Measurements from ENCODE around the gene PDE2A.

PDE2A gene

DNA sequence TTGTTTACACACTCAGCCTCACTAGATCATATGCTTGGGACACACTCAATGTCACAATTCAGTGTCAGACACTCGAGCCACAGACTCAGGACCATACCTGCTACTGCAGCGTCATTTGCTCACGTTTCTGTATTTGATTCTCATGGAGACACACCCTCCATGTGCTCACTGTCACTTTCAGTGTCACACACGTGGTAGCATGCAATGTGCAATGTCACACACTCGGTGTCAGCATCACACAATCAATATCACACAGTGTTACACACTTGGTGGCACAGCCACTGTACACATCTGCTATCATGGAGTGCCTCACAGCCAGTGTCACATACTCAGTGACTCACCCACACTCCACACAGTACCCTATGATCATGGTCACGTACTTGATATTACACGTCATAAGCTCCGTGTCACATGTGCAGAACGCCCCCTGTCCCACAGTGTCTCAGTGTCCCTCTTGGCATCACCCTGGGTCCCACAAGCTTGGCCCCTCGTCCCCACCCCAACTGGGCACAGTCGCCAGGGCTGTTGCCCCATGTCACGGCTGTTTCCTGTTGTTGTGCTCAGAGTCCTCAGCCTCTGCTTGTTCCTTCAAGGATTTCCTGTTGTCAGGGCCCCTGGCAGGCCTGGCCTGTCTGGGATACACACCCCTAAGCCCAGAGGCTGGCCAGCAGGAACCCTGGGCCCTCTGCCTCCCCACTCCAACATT lies 49.6 kb downstream of the PDE2A start:
- no peak for DNase-seq (ENCODE audit: low read depth, low spot score)
- H3K27ac ChIP-seq, result no peak overlapping the region

DNA sequence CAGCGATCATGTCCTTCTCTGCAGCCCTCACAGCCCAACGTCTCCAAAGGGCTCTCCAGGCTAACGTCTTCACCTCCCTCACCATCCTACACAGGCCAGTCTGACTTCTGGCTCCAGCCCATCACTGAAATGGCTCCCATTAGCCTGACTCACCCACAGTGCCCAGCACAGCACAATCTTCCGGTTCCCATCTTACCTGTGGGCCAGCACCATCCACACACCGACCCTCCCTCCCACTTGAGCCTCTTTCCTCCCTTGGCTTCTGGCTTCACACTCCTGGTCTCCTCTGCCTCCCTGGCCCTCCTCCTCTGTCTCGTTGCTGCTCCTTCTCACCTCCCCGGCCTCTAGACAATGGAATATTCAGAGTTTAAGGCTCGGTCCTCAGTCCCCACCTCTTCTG lies 51.2 kb downstream of the PDE2A start:
- no peak overlapping the region for H3K27ac ChIP-seq
- no peak for DNase-seq (ENCODE audit: low read depth, low spot score)

DNA sequence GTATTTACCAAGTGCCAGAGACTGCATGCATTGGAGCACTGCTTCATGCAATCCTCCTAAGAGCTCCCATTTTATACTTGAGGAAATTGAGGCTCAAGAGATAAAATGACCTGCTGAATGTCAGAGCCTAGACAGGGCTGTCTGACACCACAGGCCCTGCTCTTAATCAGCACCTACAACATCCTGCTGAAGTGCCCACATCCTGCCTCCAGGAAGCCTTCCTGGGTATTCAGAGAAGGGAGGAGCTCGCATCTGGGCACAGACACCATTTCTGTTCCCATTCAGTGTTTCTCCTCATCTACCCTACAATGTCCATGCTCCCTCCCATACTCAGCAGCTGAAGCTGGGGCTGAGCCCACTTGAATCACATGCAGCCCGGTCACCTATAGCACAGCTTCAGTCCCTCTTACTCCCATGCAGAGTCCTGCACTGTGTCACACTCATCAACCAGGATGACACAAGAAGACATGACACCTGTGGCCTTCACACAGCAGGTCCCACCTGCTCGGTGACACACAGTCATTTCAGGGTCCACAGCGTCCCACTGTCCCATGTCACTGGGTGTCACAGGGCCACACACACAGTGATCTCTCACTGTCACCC lies 53.1 kb downstream of the PDE2A start:
- H3K27ac ChIP-seq, result no peak overlapping the region
- no peak for DNase-seq (ENCODE audit: low read depth, low spot score)

DNA sequence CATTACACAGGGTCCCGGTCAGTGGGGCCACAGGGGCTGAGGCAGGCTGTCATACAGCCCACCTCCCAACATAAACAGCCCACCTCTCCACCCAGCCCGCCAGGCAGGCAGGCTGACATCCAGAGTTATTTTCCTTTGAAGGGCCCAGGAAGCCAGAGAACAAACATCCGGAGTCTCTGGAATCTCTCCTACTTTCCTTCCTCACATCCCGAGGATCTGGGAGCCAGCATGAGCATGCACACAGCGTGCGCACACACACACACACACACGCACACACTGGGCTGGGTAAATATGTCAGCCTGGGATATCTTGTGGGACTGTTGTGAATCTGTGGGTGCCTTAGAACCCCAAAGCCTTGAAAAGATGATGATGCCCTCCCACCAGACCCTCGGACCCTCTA lies 55.4 kb downstream of the PDE2A start:
- no peak for DNase-seq (ENCODE audit: low read depth, low spot score)
- H3K27ac ChIP-seq, result no peak overlapping the region

DNA sequence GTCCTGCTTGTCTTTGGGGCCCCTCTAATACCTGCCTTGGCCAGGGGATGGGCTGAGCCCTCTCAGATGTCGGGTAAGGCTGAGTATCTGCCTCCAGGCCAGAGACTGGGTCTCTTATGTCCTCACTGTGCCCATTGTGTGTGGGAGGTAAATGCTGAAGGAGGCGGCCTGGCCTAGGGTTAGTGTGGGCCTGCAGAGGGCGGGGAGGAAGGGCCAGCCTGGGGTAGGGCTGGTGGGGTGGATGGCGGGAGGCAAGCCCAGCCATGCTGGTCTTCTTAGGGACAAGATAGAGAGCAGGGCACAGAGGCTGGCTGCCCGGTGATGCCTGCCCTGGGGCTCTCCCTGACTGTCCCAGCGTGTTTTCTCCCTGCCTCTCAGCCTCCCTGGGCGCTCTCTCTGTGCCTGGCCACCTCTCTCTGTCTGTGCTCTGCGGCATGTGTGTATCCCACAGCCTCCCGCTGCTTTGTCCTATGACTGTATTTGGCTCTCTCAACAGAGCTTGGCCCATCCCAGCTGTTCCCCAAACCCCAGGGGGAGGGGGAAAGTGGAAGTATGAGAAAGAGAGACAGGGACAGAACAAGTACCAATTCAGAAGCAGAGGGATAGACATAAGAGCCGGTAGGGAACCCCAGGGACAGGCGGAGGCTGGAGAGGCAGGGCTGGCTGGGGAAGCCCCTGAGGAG lies 57.0 kb downstream of the PDE2A start:
- no peak overlapping the region for H3K27ac ChIP-seq
- DNase-seq (ENCODE audit: low read depth, low spot score), result no peak

DNA sequence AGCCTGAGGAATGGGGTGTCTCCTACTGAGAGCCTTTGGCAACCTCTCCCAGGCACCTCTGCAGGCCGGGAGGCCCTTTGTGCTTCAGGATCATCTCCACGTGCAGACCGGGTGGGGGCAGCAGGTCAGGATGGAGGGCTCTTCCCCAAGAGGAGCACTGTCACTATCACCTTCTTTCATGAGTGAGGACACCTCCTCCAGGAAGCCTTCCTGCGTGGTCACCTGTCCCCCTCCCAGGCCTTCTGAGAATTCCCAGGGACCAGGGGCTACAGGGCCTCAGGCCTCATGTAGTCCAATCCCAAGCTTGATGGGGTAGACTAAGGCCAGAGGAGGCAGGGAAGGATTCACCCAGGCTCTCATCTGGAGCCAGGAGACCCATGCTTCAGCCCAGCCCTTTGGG lies 57.6 kb downstream of the PDE2A start:
- DNase-seq (ENCODE audit: low read depth, low spot score), result no peak
- H3K27ac ChIP-seq, result no peak overlapping the region

DNA sequence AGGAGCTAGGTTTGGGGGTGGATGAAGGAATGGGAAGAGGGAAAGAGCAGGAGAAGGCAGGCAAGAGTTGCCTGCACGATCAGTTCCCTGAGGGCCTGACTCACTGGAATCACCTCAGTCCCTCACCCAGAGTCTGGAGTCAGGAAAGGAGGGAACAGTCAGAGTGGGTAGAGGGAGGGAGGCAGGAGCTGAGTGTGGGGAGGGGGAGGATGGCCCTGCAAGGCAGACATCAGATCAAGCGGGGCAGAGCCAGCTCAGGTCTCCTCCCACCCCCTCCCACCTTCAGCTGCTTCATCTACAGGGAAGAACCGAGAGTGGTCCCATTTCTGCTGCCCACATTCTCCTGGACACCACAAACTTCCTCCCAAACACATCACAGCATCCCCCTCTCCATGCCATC lies 58.9 kb downstream of the PDE2A start:
- no peak for DNase-seq (ENCODE audit: low read depth, low spot score)

DNA sequence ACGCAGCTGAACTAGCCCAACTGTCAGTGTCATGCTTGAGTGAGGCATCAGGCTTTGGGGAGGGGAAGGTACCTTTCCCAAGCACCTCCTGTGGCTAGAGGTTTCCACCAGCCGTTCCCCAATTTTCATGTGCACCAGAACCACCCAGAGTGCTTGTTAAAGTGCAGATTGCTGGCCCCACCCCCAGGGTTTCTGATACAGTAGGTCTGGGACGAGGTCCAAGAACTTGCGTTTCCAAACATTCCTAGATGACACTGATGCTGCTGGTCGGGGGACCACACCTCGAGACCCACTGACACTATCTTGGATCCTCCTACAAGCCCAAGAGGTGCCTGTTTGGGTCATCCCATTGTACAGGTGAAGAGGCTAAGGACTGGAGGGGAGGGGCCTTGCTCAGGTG lies 59.8 kb downstream of the PDE2A start:
- no peak for DNase-seq (ENCODE audit: low read depth, low spot score)
- H3K27ac ChIP-seq, result no peak overlapping the region

More for the DNA sequence above, 58.9 kb downstream of the PDE2A start:
- H3K27ac ChIP-seq, result no peak overlapping the region

DNA sequence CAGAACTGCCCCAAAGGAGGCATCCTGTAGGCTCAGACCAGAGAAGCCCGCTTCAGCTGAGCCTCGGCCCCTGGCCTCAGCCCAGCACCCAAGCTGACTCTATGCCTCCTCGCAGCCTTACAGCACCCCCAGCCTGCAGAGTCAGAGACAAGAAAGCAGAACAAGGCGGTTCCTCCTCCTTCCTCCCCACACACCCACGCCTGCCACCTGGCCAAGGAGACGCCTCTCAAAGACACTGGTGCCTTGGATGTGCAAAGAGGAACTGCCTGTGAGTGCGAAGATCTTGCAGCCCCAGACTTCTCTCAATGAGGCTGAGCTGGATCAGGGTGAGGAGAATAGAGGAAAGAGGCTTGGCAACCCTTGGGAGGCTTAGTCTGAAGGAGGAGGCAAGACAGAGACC lies 60.2 kb downstream of the PDE2A start:
- DNase-seq (ENCODE audit: low read depth, low spot score), result no peak
- no peak overlapping the region for H3K27ac ChIP-seq

DNA sequence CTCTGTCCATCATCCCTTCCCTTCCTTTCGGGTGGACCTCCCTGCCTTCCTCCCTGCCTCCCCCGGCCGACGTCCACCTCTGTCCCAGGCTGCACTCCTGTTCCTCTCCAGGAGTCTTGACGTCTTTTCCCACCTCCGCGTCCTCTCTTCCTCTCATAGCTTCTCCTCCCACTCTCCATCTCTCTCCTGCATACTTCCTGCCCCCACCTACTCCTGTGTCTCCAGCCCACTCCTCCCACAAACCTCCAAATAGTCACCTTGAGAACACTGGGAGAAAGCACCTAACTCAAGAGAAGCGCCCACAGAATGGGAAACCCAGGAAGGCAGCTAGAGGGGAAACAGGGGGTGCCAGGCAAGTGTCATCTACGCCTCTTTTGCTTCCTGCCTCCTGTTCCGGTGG lies 60.8 kb downstream of the PDE2A start:
- H3K27ac ChIP-seq, result no peak overlapping the region

DNA sequence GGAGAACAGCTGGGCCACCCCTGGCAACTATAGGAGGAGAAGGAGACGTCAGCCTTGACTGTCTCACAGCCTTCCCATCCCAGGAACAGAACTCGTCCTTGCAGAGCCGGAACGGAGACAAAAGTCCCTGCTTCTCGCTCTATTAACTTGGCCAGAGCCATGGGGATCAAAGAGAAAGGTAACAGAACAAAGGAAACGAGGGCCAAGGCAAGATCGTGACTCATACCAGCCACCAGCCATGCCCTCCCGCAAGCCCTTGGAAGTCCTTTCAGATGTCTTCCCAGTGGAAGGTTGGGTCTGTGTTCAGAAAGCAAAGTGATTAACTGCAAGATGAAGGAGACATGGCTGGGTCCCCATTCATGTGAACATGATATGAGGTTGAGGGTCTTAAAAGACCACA lies 64.7 kb downstream of the PDE2A start:
- H3K27ac ChIP-seq, result no peak overlapping the region
- no peak for DNase-seq (ENCODE audit: low read depth, low spot score)

More for the DNA sequence above, 60.8 kb downstream of the PDE2A start:
- no peak for DNase-seq (ENCODE audit: low read depth, low spot score)

DNA sequence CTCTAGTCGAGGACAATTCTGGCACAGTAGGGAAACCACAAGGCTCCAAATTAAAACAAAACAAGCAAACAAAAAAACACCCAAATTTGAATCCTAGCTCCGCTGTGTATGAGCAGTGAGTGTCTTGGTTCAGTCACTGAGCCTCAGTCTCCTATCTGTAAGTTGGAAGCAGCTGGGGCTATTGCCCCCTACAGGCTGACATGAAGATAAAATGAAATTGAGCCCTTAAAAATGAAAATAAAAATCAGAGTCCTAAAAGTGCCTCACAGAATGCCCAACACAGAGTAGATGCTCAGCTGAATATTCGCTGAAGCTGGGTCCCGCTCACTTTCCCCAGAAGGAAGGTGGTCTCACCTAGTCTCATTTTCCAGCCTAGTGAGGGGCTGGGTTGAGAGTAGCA lies 65.2 kb downstream of the PDE2A start:
- DNase-seq (ENCODE audit: low read depth, low spot score), result no peak
- H3K27ac ChIP-seq, result no peak overlapping the region

DNA sequence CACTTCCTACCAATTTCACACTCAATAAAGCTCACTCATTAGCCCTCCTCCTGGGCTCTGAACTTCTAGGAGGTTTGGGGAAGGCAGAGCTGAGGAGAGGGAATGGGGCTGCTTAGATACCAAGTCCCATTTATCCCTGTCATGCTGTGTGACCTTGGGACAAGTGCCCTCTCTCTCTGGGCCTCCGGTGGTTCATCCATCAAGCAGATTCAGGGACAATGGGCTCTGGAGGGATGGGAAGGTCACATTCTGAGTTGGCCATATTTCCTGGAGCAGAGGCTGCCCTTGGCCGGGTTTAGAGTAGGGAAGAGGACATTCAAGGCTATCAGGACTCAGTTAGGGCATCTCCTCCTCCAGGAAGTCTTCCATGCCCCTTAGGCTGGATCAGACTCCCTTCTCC lies 66.7 kb downstream of the PDE2A start:
- H3K27ac ChIP-seq, result no peak overlapping the region
- no peak for DNase-seq (ENCODE audit: low read depth, low spot score)

DNA sequence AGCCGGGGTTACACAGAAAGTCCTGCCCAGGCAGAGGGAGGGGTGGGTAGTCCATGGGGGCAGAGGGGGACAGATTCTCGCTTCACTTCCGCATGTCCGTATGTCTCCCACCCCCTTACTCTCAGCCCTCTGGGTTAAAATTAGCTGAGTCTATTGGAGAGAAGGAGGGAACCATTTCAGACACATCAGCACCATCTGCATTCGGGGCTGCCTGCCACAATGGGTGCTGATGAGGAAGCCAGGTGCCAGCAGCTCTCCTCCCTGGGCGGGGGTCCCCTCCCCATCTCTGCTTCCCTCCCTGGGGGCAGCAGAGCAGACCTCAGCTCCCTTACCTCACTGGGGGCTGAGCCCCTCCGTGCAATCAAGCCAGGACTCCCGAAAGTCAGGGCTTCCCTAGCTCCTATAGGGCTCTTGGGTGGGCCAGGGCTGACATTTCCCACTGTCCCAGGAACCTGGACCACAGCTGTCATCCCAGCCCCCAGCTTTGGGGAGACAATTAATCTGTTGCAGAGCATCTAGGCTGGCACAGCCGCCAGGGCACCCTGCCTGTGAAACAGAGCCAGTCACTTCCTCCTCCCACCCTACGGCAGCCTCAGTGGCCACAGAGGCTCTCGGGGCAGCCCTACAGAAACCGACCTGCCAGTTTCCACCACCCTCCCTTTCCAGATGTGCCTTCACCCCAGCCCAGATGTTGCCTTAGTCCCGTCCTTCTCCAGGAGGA lies 67.3 kb downstream of the PDE2A start:
- DNase-seq (ENCODE audit: low read depth, low spot score), result no peak

DNA sequence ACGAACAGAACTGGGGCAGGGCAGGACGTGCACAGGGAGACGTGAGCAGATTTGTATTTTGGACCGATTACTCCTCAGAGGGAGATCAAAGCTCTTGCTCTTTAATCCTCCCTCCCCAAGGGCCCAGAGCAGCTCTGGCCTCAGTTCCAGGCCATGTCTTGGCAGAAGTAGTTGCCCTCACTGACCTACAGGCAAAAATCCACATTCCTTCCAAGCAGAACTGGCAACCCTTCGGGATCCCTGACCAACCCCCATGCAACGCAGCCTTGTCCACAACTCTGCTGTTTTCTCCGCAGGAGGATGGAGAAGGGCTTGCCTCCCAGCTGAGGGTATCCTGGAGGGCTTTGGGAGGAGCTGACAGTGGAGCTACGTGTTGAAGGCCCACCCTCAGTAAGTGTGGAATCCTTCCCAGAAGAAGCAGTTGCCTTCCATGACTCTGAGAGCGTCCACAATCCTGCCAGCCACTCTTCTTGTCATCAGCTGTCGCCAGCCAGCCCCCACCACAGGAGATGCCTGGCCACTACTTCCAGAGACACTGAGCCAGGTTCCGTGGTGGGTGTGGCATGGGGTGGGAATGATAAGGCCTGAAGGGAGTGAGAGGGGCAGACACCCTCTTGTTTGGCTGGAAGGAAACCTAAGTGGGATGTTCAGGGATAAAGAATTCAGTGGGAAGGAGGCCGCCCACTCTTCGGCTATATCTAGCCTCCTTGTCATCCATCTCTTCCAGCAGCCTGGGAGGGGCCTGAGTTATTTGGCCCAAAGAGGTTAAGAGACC lies 68.1 kb downstream of the PDE2A start:
- H3K27ac ChIP-seq, result no peak overlapping the region
- no peak for DNase-seq (ENCODE audit: low read depth, low spot score)

More for the DNA sequence above, 67.3 kb downstream of the PDE2A start:
- no peak overlapping the region for H3K27ac ChIP-seq

DNA sequence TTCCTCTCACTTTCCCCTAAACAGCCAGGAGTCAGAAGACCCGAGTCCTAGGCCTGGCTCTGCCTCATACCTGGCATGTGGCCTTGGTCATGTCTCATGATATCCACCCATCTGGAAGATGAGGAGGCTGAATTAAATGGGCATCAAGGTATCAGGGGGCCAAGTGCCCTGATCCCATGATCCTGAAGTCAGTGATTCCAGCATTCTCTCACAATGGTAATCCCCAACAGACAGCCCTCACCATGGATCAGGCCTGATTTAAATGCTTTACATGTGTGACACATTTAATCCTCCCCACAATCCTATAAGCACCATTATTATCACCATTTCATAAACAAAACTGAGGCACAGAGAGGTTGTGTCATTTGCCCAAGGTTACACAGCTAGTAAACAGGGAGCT lies 70.0 kb downstream of the PDE2A start:
- no peak overlapping the region for H3K27ac ChIP-seq
- no peak for DNase-seq (ENCODE audit: low read depth, low spot score)

DNA sequence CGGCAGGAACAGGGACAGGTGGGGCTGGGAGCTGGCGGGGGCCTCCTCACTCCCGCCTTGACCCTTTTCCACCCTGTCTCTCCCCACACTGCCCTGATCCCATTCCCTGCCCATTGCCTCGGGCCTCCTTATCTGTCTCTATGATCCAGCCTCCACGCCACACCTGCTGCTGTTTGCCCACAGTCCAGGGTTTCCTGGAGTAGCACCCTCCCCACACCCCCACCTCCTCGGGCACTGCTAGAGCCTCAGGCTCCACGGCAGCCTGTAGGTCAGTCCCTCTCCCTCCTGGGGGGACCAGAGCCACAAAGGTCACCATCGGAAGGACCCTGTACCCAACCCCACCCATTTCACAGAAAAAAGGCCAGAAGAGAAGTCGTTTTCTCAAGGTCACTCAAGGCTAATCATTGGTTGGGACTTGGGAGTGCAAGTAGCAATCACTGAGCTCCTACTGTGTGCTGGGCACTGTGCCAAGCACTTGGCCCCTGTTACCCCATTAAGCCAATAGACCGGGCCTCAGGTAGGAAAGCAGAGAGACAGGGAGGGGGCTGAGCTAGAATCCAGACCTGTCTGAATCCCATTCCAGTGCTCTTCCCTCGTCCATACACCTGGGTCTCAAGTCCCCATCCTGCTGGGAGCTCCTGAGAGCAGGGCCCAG lies 71.8 kb downstream of the PDE2A start:
- no peak for DNase-seq (ENCODE audit: low read depth, low spot score)
- no peak overlapping the region for H3K27ac ChIP-seq

DNA sequence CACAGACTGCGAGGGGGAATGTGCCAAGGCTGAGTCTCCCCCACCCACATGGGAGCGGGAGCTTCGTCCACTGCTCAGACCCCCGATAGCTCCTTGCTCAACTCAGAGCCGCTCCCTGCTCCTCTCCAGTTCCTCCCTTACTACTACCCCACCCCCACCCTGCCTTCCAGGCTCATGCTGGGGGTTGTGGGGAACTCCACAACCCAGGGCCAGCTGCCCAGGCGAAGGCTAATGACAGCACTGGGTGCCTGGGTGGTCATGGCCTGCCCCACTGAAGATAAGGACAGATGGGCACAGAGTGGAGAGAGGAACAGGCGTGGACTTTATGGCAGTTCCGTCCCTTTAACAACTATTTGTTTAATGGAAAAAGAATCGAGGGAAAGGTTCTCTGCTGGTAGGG lies 73.7 kb downstream of the PDE2A start:
- no peak overlapping the region for H3K27ac ChIP-seq
- DNase-seq (ENCODE audit: low read depth, low spot score), result no peak

DNA sequence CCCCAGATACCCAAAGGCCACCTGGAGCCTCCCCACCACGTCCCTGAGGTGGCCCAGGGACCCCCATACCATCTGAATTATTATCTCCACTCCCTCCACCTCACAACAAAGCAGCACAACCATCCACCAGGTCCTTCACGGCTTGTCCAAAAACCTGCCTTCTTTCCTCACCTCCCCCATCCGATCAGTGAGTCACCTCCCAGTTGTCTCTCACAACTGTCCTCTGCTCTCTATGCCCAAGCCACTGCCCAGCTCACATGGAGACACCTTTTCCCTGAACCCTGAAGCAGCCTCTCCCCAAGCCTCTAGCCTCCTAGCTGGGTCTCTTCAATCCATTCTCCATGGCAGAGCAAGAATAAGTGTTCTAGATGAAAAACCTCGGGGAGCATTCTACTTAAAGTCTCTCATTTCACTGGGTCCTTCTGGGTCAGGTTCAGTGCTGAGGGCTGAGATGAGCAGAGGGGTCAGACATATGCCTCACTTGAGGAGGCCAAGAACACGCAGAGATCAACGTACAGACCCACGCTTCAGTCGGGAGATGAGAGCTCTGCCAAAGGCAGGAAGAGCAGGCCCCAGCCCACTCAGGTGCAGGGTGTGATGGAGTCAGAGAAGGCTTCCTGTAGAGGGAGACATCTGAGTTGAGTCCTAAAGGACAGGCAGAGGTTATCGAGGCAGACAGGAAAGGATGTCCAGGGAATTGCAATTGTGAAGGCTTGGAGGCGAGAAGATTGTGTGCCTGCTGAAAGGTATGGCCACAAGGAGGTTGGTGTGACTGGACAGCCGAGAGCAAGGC lies 74.7 kb downstream of the PDE2A start:
- no peak overlapping the region for H3K27ac ChIP-seq
- no peak for DNase-seq (ENCODE audit: low read depth, low spot score)

Measured in epithelial cell of prostate (primary cell).